Esophagus muscularis mucosa (tissue), 4 donors: ENCODE results near the gene NNT.

Source experiments
- EP300 ChIP-seq: sonication (generic); formaldehyde crosslinking; IDR thresholded peaks from one replicate; pipeline ENCODE4 v1.6.1; 2017; ENCODE audit warnings: antibody characterized with exemption
- POLR2A ChIP-seq: fragments of 450-650 bp; IDR thresholded peaks from one replicate; pipeline ENCODE4 v1.6.1; 2017; ENCODE audit warnings: antibody characterized with exemption, moderate library complexity, mild to moderate bottlenecking, low read depth
- POLR2AphosphoS5 ChIP-seq, 2 donors: sonication (generic); formaldehyde crosslinking; IDR thresholded peaks; one replicate each; pipeline ENCODE4 v1.6.1; 2017; ENCODE audit warnings: antibody characterized with exemption in 2 of 2
- TF ChIP-seq, protein P1 (sequence below), 3 experiments: fragments of 200-600 bp in 2 of 3; fragments of 450-650 bp in 1 of 3; sonication (generic) in 2 of 3; IDR thresholded peaks; one replicate each; pipeline ENCODE4 v1.5.1; 2017 to 2019; ENCODE audit warnings: antibody characterized with exemption in 3 of 3, mild to moderate bottlenecking in 2 of 3, moderate library complexity in 1 of 3

DNA sequence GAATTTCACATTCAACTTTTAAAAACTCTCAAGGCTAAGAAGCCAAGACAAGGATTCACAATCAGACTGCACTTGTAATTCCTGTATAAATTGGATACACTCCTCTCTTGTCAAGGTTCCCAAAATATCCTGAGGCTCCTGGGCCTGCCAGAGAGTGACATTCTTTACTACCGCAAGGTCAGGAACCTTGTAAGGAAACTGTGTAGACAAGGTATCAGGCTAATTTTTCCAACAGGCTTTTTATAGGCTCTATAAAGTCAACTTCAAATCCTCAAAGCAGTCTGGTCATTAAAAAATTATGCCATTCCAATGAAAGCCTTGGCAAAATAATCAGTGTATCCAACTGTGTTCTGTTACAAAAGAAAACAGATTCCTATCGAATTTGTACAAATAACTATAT lies 30.6 kb upstream of the NNT start:
- no peak for TF ChIP-seq POLR2A
- TF ChIP-seq, protein P1, sequence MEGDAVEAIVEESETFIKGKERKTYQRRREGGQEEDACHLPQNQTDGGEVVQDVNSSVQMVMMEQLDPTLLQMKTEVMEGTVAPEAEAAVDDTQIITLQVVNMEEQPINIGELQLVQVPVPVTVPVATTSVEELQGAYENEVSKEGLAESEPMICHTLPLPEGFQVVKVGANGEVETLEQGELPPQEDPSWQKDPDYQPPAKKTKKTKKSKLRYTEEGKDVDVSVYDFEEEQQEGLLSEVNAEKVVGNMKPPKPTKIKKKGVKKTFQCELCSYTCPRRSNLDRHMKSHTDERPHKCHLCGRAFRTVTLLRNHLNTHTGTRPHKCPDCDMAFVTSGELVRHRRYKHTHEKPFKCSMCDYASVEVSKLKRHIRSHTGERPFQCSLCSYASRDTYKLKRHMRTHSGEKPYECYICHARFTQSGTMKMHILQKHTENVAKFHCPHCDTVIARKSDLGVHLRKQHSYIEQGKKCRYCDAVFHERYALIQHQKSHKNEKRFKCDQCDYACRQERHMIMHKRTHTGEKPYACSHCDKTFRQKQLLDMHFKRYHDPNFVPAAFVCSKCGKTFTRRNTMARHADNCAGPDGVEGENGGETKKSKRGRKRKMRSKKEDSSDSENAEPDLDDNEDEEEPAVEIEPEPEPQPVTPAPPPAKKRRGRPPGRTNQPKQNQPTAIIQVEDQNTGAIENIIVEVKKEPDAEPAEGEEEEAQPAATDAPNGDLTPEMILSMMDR (IDR thresholded peaks at IDR 0.05): no peak
- no peak for TF ChIP-seq POLR2AphosphoS5 (IDR thresholded peaks at IDR 0.05)
- TF ChIP-seq EP300: no peak
